HK-2 (cell line): ENCODE results near the gene OR2L3.
"Not testable (repeated sequence)": the region's sequence is repeated elsewhere in the genome, so short reads cannot be mapped to it uniquely, and the experiment has no call there.

Experiments used
- DNase-seq: peaks from one replicate; pipeline ENCODE4 v3.0.0-alpha.2; 2018; ENCODE audit not compliant: unreplicated experiment

Gene OR2L3

GRCh38 chr1:248046536-248046935, at the start of gene OR2L3:
Gene OR2L3 (plus strand): TSS chr1:248046836. CDS start chr1:248060682, 13,846 bp downstream.
- no peak for DNase-seq

GRCh38 chr1:247998811-247999210, 47.8 kb upstream of the OR2L3 start:
- no peak for DNase-seq

- DNase-seq, result no peak
Observed at GRCh38 chr1:248000169-248000568, 46.5 kb upstream of the OR2L3 start.

GRCh38 chr1:248007778-248008177, 38.9 kb upstream of the OR2L3 start:
- DNase-seq, result no peak

- DNase-seq, result no peak
Observed at GRCh38 chr1:248009681-248010080, 37.0 kb upstream of the OR2L3 start.

- no peak for DNase-seq
Observed at GRCh38 chr1:248013229-248013710, 33.4 kb upstream of the OR2L3 start, which contains the start of gene OR2L5. Gene OR2L5 (plus strand): TSS chr1:248013660. CDS start chr1:248021948, 8,288 bp downstream.

GRCh38 chr1:248015803-248016202, 30.8 kb upstream of the OR2L3 start:
- no peak for DNase-seq

- DNase-seq, result no peak
Observed at GRCh38 chr1:248029770-248030169, 16.9 kb upstream of the OR2L3 start, which contains the start of gene OR2L2. Gene OR2L2 (plus strand): TSS chr1:248030070. CDS start chr1:248038268, 8,198 bp downstream.

GRCh38 chr1:248045209-248045608, 1.4 kb upstream of the OR2L3 start:
- no peak for DNase-seq

- no peak for DNase-seq
Observed at GRCh38 chr1:248047008-248047407, 372 bp downstream of the OR2L3 start.

GRCh38 chr1:248054671-248055070, 8.0 kb downstream of the OR2L3 start:
- no peak for DNase-seq

GRCh38 chr1:248055261-248055660, 8.6 kb downstream of the OR2L3 start:
- no peak for DNase-seq

- no peak for DNase-seq
Observed at GRCh38 chr1:248065071-248065470, 18.4 kb downstream of the OR2L3 start.

GRCh38 chr1:248065604-248066003, 19.0 kb downstream of the OR2L3 start:
- DNase-seq, result no peak

- DNase-seq, result not testable (repeated sequence)
Observed at GRCh38 chr1:248083864-248084263, 37.2 kb downstream of the OR2L3 start.

- DNase-seq, result no peak
Observed at GRCh38 chr1:248094884-248095283, 48.2 kb downstream of the OR2L3 start, which contains the start of gene OR2L13. Gene OR2L13 (plus strand): TSS chr1:248095184. CDS start chr1:248099376, 4,192 bp downstream.

- DNase-seq, result no peak
Observed at GRCh38 chr1:248098529-248098928, 51.9 kb downstream of the OR2L3 start.

GRCh38 chr1:248102847-248103246, 56.2 kb downstream of the OR2L3 start:
- no peak for DNase-seq

GRCh38 chr1:248111157-248111556, 64.5 kb downstream of the OR2L3 start:
- no peak for DNase-seq
